ENCODE results near the gene UNC13D. TPM values are rescaled to one million over a fixed set of nuclear protein-coding genes. Genes with fewer than 3 reads are reported as not detected.

Gene UNC13D
- total RNA-seq, 1 donor from 2014 or later, result 7.1 TPM

DNA sequence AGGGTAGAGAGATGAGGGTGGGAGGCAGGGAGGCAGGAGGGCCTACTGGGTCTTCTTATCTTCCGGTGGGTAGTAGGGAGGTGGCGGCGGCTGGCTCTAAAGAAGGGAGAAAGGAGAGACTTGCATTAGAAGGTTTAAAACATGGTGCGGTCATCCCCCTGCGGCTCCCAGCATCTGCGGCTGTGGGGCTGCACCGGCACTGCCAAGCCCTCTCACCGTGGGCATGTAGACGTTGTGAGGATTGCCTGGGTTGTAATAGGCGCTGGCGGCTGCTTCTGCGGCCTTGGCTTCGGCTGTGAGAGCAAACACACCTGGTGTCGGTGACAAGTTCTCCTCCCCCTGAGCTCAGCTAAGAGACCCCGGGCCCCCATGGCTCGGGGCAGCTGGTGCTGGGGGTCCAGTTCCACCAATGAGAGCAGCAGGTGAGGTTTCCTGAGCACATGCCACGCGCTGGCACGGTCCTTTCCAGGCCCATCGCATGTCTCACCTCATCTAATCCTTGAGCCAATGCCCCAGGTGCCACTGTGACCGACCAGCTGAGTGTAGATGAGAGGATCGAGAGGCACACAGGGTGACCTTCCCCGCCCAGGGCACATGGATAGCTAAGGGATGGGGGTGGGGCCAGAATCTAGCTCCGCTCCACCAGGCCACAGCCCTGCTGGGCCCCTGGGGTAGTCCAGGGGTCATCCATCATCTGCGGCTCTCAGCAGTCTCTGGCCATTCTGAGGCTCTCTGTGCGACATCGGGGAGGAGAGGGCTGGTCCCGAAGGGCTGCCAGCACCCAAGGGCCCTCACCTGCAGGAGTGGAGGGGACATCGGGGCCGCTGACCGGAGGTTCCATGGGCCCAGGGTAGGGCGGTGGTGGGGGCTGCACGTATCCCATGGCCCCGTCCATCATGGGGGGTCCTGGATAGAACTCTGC is 2.7 kb upstream of the UNC13D start:
- Mint-ChIP-seq H3K9me3 (no peaks in the 10 kb centered on the region), H3K27me3 (no peaks in the 10 kb centered on the region), H3K4me3 (no peak overlapping the region), H3K27ac (no peak overlapping the region), H3K36me3 (peaks cover 3% of the 10 kb centered on the region), H3K4me1 (ENCODE audit: unreplicated experiment) (peaks cover 12% of the 10 kb centered on the region)
- no peak for DNase-seq (ENCODE audit: extremely low spot score, unreplicated experiment)
- TF ChIP-seq, protein P1, sequence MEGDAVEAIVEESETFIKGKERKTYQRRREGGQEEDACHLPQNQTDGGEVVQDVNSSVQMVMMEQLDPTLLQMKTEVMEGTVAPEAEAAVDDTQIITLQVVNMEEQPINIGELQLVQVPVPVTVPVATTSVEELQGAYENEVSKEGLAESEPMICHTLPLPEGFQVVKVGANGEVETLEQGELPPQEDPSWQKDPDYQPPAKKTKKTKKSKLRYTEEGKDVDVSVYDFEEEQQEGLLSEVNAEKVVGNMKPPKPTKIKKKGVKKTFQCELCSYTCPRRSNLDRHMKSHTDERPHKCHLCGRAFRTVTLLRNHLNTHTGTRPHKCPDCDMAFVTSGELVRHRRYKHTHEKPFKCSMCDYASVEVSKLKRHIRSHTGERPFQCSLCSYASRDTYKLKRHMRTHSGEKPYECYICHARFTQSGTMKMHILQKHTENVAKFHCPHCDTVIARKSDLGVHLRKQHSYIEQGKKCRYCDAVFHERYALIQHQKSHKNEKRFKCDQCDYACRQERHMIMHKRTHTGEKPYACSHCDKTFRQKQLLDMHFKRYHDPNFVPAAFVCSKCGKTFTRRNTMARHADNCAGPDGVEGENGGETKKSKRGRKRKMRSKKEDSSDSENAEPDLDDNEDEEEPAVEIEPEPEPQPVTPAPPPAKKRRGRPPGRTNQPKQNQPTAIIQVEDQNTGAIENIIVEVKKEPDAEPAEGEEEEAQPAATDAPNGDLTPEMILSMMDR (conservative IDR thresholded peaks at IDR 0.05), result no peak

DNA sequence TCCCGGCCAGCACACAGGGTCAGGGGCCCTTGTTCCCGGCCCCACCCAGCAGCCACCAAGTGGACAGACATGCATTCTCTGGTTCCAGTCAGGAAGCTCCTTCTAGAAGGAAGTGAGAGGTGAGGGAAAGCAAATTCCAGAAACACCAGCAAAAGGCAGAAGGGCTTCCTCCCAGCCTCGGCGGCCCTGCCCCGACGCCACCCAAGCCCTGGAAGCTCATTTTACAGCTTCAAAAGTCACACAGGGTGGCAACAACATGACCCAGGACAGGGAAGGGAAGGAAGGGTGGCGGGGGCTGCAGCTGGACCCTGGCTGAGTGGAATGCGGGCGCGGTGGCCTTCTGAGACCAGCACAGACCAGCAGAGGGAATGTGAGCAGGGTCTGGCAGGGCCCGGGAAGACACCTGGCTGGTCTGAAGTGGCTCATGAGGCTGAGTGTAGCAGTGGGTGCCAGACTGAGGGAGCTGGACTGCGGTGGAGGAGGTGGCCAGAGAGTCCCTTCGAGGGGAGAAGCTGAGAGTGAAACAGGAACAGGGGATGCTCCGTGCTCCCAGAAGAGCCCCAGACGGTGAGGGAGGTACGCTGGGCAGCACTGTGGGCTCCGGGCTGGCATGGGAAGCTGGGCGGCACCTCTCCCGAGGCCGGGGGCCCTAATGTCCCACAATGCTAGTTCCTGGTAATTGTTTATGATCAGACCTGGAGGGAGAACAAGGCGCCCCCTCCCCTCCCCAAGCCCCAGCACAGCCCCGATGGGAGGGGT is 1.9 kb upstream of the UNC13D start:
- Mint-ChIP-seq H3K4me1 (ENCODE audit: unreplicated experiment) (peaks cover 12% of the 10 kb centered on the region), H3K36me3 (peaks cover 3% of the 10 kb centered on the region), H3K27ac (peak overlapping the region; percentile 93), H3K27me3 (no peaks in the 10 kb centered on the region), H3K4me3 (peak overlapping the region; percentile 59), H3K9me3 (no peaks in the 10 kb centered on the region)
- TF ChIP-seq, protein P1 (conservative IDR thresholded peaks at IDR 0.05), result no peak
- DNase-seq (ENCODE audit: extremely low spot score, unreplicated experiment), result no peak

DNA sequence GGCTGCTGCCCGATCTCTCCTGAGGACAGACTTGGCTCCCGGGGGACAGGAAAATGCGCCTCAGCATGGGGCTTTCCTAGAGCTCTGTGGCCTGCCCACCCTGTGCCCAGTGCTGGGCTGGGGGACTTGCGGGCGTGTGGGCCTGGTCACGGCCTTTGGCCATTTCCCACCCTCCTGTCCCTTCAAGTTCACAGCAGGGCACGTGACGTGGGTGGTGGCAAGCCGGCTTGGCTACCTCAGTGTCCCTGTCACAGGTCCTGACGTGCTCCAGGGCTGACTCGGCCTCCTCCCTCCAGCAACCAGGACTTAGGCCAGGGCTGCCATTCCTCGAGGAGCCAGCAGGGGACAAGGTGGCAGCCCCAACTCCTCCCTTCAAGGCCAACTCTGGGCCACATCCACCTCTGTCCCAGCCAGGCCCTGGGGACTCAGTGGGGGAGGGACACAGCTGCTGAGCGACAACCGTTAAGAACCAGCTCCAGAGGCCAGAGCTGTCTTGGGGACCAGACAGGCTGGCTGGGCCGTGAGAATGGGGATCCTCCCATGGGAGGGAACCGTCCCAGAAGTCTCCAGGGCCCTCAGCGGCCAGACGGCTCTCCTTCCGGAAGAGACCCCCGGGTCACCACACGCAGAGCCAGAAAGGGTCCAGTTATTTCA is 981 bp upstream of the UNC13D start:
- TF ChIP-seq, protein P1 (conservative IDR thresholded peaks at IDR 0.05), result peak; percentile 78
- Mint-ChIP-seq H3K4me1 (ENCODE audit: unreplicated experiment) (peaks cover 12% of the 10 kb centered on the region), H3K4me3 (peak overlapping the region; percentile 25), H3K27ac (peak overlapping the region; percentile 93), H3K9me3 (no peaks in the 10 kb centered on the region), H3K36me3 (peaks cover 3% of the 10 kb centered on the region), H3K27me3 (no peaks in the 10 kb centered on the region)
- no peak for DNase-seq (ENCODE audit: extremely low spot score, unreplicated experiment)

DNA sequence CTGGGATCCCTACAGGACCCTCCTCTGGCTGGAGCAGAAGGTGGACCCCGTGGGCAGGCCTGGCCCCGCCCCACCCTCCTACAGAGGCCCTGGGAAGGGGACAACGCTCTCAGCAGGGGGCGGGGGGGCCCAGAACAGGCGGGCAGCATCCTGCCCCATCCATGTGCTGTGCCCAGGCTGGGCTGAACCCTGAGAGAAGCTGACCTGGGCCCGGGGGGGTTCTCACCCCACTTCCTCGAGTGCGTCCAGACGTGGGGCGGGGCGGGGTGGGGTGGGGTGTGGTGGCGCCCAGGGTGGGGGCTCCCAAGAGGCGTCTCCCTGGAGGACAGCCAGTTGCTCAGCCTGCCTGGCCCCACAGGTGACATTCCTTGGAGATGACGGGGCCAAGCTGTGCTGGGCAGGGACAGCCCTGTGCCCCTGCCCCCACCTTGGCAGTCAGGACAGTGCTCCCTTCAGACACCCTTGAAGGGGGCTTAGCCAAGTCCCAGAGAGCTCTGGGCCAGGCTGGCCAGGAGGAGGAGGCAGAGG is 390 bp upstream of the UNC13D start:
- Mint-ChIP-seq H3K27ac (peak overlapping the region; percentile 93), H3K27me3 (no peaks in the 10 kb centered on the region), H3K9me3 (no peaks in the 10 kb centered on the region)

More for the DNA sequence above, 390 bp upstream of the UNC13D start:
- no peak for DNase-seq (ENCODE audit: extremely low spot score, unreplicated experiment)
- H3K4me3 Mint-ChIP-seq, result peak overlapping the region; percentile 25
- H3K36me3 Mint-ChIP-seq, result peaks cover 3% of the 10 kb centered on the region
- peaks cover 12% of the 10 kb centered on the region for H3K4me1 Mint-ChIP-seq (ENCODE audit: unreplicated experiment)
- TF ChIP-seq, protein P1 (conservative IDR thresholded peaks at IDR 0.05), result no peak

Measured in type B pancreatic cell (in vitro differentiated cells).